ENCODE data around the gene MYO9B.

MYO9B gene

DNA sequence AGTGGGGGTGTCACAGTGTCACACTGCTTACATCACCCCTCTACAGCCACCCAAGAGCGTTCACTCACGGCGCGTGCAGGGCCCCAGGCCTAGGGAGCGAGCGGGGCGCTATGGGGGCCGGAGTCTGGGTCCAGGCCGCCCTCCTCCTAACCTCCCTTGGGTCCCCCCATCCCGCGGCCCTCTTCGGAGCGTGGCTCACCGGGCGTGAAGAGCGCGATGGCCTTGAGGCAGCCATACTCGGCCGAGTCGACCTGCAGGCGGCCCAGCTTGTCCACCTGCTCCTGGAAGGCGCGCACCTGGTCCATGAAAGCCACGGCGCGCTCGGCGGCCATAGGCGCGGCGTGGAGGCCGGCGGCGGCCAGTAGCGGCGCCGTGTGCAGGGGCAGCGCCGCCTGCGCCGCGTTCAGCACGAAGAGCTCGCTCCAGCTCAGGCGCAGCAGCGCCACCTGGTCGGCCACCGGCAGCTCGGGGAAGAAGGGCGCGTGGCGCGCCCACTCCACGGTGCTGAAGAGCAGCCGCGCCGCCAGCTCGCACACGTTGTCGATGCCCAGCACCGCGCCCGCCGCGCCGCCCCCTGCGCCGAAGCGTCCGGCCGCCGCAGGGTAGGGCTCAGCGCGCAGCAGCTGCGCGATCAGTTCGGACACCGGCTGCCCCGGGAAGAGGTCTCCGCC is 159.9 kb downstream of the MYO9B start:
- DNase-seq (ENCODE audit: low read depth, low spot score): no peak
- peak overlapping the region; percentile 59 for H3K27ac ChIP-seq

DNA sequence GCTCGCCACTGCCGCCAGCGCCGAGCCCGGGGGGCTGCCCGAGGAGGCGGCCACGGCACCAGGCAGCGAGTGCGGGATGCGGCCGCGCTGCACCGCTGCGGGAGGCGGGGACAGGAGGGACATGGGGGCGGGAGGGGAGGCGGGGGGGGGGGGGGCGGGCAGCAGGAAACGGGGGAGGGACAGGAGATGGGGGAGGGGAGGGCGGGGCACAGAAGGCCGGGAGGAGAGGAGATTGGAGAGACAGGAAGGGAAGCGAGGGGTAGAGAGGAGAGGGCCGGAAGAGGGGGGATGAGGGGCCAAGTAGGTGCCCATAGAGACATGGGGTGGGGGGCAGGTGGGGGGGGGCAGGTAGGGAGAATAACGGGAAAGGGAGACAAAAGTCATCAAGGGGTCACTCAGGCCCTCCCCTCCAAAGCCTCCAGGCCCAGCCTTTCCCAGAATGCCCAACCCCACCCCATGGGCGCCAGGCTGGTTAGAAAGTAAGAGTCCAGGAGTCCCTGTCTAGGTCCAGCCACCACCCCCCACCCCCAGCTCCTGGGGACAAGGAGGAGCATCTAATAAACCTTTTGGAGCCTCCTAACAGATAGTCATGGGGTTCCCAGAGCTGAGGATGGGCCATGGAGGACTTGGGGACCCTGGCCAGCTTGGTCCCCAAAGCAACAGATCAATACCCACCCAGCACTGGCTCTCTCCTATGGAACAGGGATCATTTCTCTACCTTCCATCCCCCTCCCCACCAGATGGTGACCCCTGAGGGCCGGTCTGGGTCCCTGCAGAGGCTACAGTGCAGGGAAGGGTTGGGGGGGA is 160.6 kb downstream of the MYO9B start:
- DNase-seq (ENCODE audit: low read depth, low spot score): no peak
- H3K27ac ChIP-seq: peak overlapping the region; percentile 59

DNA sequence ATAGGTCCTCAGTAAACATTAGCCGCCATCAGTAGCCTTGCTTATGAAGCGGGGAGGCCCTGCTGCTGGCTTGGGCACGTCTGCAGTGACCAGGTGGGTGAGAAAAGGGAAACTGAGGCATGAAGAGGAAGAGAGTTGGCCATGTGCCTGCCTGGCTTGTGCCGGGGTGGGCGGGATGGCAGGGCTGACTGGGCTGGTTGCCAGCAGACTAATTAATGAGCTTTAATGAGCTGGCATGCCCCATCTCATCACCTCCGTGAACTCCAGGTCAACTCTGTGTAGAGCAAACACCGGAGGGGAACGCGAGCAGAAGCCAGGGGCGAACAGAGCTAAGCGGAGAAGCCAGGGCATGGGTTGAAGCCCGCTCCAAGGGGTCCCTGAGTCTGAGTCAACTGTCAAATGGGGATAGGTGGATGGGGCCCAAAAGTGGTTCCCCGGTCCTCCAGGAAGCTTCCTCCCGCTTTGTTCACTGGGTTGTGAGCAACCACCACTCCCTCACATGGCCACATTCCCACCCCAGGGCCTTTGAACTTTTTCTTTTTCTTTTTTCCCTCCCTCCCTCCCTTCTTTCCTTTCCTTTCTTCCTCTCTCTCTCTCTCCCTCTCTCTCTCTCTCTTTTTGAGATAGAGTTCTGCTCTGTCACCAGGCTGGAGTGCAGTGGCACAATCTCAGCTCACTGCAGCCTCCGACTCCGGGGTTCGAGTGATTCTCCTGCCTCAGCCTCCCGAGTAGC is 161.4 kb downstream of the MYO9B start:
- no peak for DNase-seq (ENCODE audit: low read depth, low spot score)
- H3K27ac ChIP-seq: peak overlapping the region; percentile 59

DNA sequence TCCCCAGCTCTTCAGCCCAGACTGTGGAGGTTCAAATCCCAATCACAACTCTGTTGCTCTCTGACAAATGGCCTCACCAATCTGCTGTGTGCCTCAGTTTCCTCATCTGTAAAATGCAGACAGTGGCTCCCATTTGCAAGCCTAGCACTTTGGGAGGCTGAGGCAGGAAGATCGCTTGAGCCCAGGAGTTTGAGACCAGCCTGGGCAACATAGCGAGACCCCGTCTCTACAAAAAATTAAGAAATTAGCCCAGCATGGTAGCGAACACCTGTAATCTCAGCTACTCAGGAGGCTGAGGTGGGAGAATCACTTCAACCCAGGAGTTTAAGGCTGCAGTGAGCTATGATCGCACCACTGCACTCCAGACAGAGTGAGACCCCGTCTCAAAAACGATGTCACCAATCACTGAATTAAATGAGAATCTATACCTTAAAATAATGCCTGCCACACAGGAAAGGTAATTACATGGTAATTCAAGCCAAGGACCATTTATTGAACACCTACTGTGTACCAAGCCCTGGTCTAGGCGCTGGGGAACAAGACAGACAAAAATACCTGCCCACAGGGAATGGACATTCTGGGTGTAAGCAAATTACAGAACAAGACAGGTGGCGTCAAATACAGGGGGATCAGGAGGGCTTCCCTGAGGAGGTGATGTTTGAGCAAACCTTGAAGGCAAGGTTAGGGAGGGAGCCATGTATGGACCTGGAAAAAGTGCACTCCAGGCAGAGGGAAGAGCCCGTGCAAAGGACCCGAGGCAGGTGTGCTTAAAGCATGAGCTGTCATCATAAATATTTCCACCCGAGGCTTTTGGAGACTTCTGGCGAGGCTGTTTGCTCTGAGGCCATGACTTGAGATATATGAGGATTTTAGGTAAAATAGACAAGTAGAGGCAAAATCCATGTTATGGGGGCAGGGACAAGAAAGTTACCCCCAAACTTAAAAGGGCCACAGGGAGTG is 162.4 kb downstream of the MYO9B start:
- no peak overlapping the region for H3K27ac ChIP-seq
- DNase-seq (ENCODE audit: low read depth, low spot score): no peak

DNA sequence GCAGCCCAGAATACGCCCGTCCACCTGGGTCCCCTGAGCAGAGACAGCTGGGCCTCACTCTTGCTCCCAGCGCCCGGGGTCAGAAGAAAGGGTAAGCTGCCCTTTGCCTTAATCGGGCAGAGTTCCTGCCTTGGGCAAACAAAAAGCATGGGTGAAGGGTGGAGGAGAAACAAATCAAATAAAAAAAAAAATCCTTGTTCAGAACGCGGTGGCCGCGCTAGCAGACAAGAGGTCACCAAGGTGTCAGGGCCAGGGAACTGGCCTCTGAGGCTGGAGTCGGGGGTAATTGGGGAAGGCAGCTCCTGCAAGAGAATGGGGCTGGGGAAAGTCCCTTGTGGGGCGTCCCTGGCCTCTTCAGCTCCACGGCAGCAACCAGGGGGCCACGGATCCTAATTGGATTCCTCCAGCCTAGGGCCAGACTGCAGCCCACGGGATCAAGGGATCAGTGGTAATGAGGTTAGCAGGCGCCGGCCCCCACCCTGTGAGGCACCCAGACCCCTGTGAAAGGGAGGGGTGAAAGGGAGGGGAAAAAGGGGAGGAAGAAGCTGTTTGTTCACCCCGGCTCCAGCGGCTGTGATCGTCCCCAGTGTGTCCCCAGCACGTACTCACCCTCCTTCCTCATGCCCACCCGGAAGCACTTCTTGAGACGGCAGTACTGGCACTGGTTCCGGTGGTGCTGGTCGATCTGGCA is 164.6 kb downstream of the MYO9B start:
- no peak overlapping the region for H3K27ac ChIP-seq

DNA sequence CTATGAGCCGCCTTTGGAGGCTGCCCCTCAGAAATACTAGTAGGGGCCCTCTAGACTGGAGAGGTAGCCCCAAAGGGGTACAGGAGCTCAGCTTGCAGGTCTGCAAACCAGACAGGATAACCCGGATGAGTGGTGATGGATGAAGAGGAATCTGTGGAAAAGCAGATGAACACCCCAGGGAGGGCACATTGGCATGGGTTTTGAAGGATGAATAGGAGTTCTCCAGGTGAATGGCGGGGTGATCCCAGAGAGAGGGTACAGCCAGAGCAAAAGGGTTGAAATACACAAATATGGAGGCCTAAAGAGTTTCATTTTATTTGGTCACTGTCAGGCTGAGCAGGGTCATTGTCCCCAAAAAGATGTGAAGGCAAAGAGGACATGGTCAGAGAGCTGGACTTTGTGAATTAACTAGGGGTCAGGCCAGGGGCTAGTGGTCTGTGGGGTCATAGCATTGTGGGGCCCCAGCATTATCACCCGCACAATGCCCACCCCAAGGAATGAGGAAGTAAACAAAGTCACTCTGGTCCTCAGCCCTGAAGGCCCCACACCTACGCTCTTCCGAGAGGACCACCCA is 165.3 kb downstream of the MYO9B start:
- H3K27ac ChIP-seq: no peak overlapping the region

More for the DNA sequence above, 164.6 kb downstream of the MYO9B start:
- DNase-seq (ENCODE audit: low read depth, low spot score): no peak

DNA sequence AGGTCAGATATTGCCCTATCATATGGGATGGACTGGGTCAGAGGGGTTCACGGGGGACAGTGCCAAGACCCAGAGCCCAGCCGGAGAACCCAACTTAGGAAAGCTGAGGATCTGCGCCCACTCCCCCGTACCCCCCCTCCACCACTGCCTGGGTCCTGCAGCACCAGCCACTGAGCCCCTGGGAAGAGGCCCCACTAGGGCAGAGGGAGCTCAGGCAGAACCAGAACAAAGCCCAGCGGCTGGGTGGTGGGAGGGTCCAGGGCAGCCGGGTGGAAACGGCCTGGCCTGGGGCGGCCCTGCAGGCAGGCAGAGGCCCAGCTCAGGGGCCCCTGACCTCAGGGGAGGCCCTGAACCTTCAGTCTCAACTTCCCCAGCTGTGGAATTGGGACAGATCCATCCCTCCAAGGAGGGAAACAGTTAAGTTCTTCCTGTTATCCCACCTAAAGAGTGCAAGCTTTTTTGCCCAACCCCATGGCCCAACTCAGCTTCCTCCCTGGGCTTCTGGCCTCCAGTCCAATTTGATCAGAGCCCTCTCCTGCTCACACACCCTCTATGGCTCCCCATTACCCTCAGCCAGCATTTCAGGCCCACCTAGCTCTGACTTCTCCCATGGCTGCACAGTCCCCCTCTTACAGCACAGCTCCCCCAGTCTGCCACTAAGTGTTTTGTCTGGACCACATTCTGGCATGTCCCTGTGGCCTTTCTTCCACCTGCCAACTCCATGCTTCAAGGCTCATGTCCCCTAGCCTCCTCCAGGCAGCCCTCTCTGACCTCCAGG is 167.0 kb downstream of the MYO9B start:
- DNase-seq (ENCODE audit: low read depth, low spot score): no peak
- H3K27ac ChIP-seq: peak overlapping the region; percentile 84

More for the DNA sequence above, 165.3 kb downstream of the MYO9B start:
- no peak for DNase-seq (ENCODE audit: low read depth, low spot score)

DNA sequence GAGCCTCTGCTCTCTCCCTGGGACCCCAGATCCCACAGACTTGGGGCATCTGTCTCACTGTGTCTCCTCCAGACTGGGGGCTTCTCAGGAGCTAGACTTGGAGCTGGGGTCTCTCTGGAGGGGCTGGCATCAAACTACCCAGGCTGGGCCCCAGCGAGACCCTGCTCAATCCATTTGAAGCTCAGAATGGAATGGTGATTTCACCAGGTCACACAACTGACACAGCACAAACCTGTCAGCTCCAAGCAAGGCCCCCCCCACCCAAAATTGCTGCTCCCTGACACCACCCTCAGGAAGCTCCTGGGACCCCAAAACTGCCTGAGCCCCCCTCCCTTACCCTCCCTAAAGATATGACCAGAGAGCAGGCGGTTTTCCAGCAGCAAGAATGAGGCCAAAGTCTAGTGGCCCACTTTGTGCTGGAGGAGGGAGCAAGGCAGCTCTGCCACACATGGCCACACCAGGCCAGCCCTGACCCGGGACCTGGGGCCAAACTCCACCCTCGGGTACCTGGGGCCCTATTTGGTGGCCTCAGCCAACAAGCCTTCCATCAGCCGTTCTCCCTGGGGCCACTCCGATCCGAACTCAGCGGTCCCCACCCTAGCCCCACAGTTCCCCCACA is 167.7 kb downstream of the MYO9B start:
- H3K27ac ChIP-seq: peak overlapping the region; percentile 84
- DNase-seq (ENCODE audit: low read depth, low spot score): no peak

DNA sequence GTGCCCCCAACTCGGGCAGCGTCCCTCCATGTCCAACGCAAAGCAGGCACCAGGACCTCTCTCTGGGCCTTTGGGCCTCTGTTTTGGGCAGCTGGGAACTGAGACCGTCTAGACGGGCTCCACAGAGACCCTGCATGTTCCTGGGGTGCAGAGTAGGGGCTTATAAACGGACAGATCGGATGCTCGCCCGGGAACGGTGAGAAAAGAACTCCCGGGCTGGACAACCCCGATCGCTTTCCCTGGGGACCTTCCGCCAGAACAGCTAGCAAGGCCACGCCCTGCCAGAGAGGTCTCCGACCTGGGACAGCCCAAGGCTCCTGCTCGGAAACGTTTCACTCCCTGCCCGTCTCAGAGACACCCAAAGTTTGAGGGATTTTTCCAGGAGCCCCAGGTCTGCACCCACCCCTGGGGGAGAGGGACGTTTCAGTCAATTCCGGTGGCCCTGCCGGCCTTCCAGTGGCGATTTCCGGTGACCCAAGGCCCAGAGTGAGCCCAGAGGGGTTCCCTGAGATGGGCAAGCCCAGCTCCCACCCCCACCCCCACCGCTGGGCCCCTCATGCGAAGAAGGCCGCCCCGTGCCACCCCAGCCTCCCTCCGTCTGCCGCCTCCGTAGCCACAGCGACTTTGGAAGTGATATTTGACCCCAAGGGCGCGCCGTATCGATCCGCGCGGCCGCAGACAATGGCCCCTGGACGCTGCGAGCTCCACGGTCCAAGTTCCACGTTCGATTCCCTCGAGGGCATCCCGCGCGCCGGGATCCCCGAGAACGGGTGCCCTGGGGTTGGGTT is 168.4 kb downstream of the MYO9B start:
- no peak for DNase-seq (ENCODE audit: low read depth, low spot score)
- peak overlapping the region; percentile 84 for H3K27ac ChIP-seq

DNA sequence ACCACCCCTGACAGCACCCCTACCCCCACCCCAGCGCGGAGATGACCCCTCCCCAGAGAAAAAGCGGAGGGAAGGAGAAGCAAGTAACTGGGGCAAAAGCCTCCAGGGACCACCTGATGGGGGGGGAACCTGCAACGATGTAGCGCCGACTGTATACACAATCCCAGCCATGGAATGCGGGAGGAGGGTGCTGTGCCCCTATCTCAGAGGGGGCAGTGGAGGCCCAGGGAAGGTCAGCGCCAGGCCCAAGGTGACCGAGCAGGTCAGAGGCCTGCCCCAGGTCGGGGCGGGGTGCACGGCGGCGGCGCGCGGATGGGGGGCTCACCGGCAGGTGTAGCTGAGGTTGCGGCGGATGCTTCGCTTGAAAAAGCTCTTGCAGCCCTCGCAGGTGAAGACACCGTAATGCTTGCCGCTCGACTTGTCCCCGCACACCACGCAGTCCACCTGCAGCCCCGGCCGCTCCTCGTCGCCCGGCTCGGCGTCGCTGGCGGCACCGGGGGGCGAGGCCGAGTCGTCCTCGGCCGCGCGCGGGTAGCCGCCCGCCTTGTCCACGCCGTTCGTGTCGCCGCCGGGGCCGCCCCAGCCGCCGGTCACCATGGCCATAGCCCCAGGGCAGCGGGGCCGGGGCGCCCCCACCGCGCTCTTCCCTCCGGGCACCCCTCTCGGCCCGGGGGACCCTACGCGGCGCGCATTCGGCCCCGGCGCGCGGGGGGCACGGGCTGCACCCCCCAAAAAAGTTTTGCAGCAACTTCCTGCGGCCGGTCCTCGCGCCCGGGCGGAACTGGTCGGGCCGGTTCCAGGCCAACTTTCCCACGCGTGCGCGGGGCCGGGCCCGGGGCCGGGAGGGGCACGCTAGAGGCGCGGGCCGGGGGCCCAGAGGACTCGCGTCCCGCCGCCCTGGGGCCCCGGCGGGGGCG is 169.3 kb downstream of the MYO9B start:
- no peak for DNase-seq (ENCODE audit: low read depth, low spot score)
- peak overlapping the region; percentile 84 for H3K27ac ChIP-seq

DNA sequence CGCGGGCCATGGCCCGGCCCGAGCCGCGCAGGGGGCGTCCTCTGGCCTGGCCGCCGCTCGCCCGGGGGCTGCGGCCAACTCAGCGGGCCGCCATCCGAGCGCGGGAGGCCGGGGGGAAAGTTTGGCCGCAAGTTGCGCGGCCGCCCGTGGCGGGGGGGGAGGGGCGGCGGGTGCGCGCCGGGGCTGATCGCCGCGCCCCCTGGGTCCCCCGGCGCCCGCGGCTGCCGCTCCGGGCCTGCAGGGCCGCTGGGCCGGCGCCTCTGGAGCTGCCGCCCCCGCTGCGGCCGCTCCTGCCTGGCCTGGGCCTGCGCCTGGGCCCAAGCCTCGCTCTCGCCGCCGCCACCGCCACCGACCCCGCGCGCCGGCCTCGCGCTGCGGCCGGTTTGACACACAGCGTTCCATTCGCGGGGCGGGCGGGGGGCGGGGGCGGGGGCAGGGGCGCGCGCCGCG is 170.0 kb downstream of the MYO9B start, which contains the start of gene NR2F6:
NR2F6 (minus strand) TSS at position 385 of the 450 bp plus-strand sequence. CDS start 699 bp downstream, outside the sequence.
- no peak for DNase-seq (ENCODE audit: low read depth, low spot score)
- H3K27ac ChIP-seq: peak within 1 kb of the TSS; percentile 84

DNA sequence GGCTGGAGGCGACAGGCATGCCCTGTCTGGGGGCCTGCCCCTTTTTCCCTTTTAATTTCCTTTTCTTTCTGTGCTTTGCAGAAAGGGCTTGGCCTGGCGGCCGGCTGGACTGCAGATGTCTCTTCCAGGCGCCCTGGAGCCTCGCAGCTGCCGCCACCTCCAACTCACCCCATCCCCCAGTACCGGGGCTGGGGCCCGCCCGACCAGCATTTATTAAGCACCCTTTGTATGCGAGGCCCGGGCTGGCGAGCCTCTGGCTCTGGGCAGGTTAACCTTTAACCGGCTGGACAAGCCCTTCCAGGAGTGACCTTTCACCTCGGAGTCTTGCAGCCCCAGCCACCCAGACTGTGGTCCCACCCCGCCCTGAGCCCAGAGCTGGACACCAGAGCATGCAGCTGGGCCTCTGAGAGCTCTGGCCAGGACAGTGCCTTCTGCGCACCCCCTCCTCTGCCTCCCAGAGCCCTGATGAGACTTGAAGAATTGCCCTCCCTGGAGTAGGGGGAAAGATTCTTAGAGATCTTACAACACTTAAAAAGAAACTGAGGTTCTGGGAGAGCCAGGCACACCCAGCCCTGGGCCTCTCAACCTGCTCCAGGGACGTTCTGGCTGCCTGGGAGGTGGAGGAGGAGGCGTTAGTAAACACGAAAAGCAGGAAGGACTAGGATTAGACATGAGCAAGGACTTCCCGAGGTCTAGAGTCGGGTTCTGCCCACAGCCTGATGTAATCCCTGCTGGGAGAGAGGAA is 171.3 kb downstream of the MYO9B start:
- peak overlapping the region; percentile 84 for H3K27ac ChIP-seq
- no peak for DNase-seq (ENCODE audit: low read depth, low spot score)

DNA sequence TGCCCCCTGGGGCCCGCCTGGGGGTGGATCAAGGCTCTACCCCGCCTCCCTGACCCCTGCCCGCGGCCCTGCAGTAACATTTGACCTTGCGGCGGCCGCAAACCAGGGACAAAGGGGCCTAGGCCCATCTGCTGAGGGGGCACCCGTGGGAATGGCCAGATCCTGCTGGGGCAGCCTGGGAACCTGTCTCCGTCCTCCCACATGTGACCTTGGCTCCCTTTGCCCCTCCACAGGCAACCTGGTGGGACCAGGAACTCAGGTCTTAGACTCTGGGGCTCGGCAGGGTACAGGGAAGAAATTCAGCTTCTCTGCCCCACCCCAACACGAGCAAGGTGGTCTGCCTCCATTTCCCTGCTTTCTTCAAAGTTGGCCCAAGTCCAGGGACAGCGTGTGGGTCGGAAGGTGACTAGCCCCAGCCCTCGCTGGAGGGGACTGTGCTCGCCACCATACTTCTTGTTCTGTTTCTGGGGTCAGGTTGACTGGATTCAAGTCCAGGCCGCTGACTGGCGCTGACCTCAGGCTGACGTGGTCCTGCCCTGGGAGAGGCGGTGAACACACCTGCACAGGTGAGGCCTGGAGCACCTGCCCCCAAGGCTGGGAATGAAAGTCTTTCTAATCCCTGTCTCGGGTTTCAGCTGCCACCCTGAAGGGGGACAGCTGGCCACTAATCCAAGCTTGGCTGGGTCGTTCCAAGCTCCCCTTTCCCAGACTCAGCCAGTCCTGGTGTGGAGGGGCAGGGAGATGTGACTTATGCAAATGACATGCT is 172.6 kb downstream of the MYO9B start:
- no peak for DNase-seq (ENCODE audit: low read depth, low spot score)
- peak overlapping the region; percentile 84 for H3K27ac ChIP-seq

DNA sequence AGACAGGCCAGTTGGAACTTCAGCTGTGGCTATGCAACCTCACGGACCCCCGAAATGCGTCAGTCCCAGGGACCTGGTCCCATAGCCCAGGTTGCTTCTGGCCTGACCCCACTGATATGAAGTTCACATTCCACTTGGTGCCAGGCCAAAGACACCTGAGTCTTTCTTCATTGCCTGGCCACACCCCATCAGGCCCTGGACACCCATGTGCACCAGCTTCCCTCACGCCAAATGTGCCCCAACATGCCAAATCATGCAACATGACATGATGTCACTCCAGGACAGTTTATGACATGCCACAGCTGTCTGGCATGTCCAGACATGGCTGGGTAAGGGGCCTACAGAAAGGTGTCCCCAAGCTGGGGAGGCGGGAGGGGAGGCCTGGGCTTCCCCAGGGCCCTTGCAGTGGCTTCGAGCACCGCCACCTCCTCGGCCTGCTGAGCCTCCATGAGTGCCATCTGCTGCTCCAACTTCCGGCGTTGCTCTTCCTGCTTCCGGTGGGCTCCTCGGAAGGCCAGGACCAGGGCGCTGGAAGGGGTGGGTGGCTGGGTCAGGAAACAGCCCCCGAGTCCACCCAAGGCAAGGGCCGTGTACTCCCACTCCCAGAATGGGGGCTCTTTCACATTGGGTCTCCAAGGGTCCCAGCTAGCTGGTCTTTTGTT is 174.4 kb downstream of the MYO9B start:
- DNase-seq (ENCODE audit: low read depth, low spot score): no peak

More for the DNA sequence above, 174.4 kb downstream of the MYO9B start:
- H3K27ac ChIP-seq: peak overlapping the region; percentile 84
